Sigmoid colon (tissue), 4 donors: ENCODE measurements around the gene GCNT1.

Experiments
- CTCF ChIP-seq, 4 experiments: fragments of 450-650 bp in 3 of 4; fragments of 200-600 bp in 1 of 4; IDR thresholded peaks; one replicate each; pipeline ENCODE4 v1.5.1; 2016 to 2019; ENCODE audit warnings: antibody characterized with exemption in 4 of 4, mild to moderate bottlenecking in 3 of 4, moderate library complexity in 2 of 4
- EP300 ChIP-seq, 4 donors: sonication (generic); formaldehyde crosslinking; IDR thresholded peaks; one replicate each; pipeline ENCODE4 v1.6.1; 2017; ENCODE audit warnings: antibody characterized with exemption in 4 of 4

DNA sequence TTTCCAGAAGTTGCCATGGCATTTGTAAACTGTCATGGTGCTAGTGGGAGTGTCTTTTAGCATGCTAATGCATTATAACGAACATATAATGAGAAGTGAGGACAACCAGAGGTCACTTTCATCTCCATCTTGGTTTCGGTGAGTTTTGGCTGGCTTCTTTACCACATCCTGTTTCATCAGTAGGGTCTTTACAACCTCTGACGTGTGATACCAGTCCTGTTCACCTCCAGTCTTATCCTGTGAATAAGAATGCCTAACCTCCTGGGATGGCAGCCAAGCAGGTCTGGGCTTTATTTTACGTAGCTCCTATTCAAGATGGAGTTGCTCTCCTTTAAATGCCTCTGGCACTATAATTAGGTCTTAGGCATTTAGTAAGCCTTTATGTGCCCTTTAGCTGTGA lies 44.3 kb upstream of the GCNT1 start:
- no peak for TF ChIP-seq CTCF (IDR thresholded peaks at IDR 0.05)
- no peak for TF ChIP-seq EP300 (IDR thresholded peaks at IDR 0.05)
